Uterus (tissue), 4 donors: ENCODE results near the gene SLC16A1. TPM values are rescaled to one million over a fixed set of nuclear protein-coding genes. Genes with fewer than 3 reads are reported as not detected.

Experiments
- DNase-seq, 2 donors: peaks; one replicate each; pipeline ENCODE4 v3.0.0-alpha.2; 2019 to 2020
- H3K27ac ChIP-seq, 2 donors: fragments of 200-600 bp; sonication (generic); 1 replicate in 1 of 2; 2 replicates in 1 of 2; pipeline ENCODE4 v1.5.1; 2016 to 2018
- H3K27me3 ChIP-seq, 2 donors: fragments of 200-600 bp; sonication (generic); one replicate each; pipeline ENCODE4 v1.5.1; 2018 to 2019; ENCODE audit warnings: control low read depth in 1 of 2
- H3K36me3 ChIP-seq, 2 donors: fragments of 200-600 bp; sonication (generic); one replicate each; pipeline ENCODE4 v1.5.1; 2019; ENCODE audit warnings: control low read depth in 1 of 2
- H3K4me1 ChIP-seq, 2 donors: fragments of 200-600 bp; sonication (generic); one replicate each; pipeline ENCODE4 v1.5.1; 2018 to 2019; ENCODE audit warnings: control low read depth in 1 of 2
- H3K4me3 ChIP-seq, 2 donors: fragments of 200-600 bp; sonication (generic); 1 replicate in 1 of 2; 2 replicates in 1 of 2; pipeline ENCODE4 v1.5.1; 2018 to 2019; ENCODE audit warnings: mild to moderate bottlenecking in 1 of 2
- H3K9me3 ChIP-seq, 2 donors: fragments of 200-600 bp; sonication (generic); one replicate each; pipeline ENCODE4 v1.5.1; 2019; ENCODE audit warnings: control low read depth in 1 of 2
- POLR2A ChIP-seq, 2 donors: fragments of 450-650 bp; IDR thresholded peaks; one replicate each; pipeline ENCODE4 v1.6.1; 2016; ENCODE audit warnings: antibody characterized with exemption in 2 of 2, mild to moderate bottlenecking in 1 of 2, moderate library complexity in 1 of 2
- intact Hi-C: fragments of 100-400 bp; cut with DNase I; formaldehyde crosslinking; loops from one replicate; pipeline ENCODE4 v1.15.1; 2023; ENCODE audit warnings: low total_unique reads
- small RNA-seq: library from RNA; depleted of rRNA; stranded (forward); fragments of <200 nt; gene quantifications from one replicate; pipeline ENCODE3, GENCODE V24; 2016
- total RNA-seq, 4 donors: library from RNA; depleted of rRNA in 3 of 4; stranded (reverse); fragments of >200 nt in 3 of 4; gene quantifications; one replicate each; pipeline versions ENCODE4 v1.1.0 to v1.2.4, GENCODE V29; 2014 to 2023
- TF ChIP-seq, protein P1 (sequence below), 4 experiments: fragments of 200-600 bp in 2 of 4; fragments of 450-650 bp in 2 of 4; sonication (generic) in 2 of 4; IDR thresholded peaks; one replicate each; pipeline ENCODE4 v1.5.1; 2016 to 2019; ENCODE audit warnings: antibody characterized with exemption in 4 of 4, mild to moderate bottlenecking in 2 of 4, moderate library complexity in 1 of 4
- donor health status: DM: yes; HTN: yes; CAD: no.

Gene SLC16A1
- total RNA-seq, 4 donors from 2014 or later = 12.6 to 76.3 (median 39.5) TPM

DNA sequence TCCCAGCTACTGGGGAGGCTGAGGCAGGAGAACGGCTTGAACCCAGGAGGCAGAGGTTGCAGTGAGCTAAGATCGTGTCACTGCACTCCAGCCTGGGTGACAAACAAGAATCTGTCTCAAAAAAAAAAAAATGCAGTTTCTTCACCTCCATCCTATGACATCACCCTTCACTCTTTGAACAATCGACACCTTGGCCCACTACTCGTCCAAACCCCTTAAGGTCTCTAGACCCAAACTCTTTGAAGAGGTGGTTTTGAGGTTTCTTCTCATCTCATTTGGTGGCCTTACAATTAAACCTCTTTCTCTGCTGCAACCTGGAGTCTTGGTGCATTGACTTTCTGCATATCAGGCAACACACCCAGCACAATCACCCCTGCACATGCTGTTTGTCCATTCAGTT is 86.1 kb downstream of the SLC16A1 start:
- no peak overlapping the region for H3K4me3 ChIP-seq
- DNase-seq = no peak
- no peak for TF ChIP-seq POLR2A (IDR thresholded peaks at IDR 0.05)
- TF ChIP-seq, protein P1, sequence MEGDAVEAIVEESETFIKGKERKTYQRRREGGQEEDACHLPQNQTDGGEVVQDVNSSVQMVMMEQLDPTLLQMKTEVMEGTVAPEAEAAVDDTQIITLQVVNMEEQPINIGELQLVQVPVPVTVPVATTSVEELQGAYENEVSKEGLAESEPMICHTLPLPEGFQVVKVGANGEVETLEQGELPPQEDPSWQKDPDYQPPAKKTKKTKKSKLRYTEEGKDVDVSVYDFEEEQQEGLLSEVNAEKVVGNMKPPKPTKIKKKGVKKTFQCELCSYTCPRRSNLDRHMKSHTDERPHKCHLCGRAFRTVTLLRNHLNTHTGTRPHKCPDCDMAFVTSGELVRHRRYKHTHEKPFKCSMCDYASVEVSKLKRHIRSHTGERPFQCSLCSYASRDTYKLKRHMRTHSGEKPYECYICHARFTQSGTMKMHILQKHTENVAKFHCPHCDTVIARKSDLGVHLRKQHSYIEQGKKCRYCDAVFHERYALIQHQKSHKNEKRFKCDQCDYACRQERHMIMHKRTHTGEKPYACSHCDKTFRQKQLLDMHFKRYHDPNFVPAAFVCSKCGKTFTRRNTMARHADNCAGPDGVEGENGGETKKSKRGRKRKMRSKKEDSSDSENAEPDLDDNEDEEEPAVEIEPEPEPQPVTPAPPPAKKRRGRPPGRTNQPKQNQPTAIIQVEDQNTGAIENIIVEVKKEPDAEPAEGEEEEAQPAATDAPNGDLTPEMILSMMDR (IDR thresholded peaks at IDR 0.05) = no peak
- no peaks in the 10 kb centered on the region for H3K9me3 ChIP-seq
- no peaks in the 10 kb centered on the region for H3K4me1 ChIP-seq
- H3K27ac ChIP-seq = no peak overlapping the region
- no peaks in the 10 kb centered on the region for H3K27me3 ChIP-seq
- H3K36me3 ChIP-seq = no peaks in the 10 kb centered on the region
- intact Hi-C loops = no loop called here

DNA sequence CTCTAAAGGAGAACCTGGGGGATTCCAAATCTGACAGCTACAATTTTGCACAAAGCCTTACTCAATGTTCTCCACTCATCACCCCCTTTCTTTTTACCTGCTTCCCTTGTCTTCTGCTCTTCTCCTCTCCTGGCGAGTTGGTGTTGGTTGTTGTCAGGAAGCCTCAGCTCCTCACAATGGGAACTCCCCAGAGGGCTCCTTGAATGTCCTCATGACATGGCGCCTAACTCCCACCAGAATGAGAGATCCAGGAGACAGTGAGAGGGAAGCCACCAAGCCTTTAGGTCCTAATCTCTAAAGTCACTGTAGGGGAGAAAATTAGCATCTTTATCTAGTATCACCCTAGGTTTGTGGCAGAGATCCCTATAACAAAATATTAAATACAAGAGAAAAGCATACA is 87.8 kb downstream of the SLC16A1 start:
- DNase-seq = no peak
- no peak for TF ChIP-seq POLR2A (IDR thresholded peaks at IDR 0.05)
- TF ChIP-seq, protein P1 (IDR thresholded peaks at IDR 0.05) = no peak
- Histone ChIP-seq H3K4me1 (no peaks in the 10 kb centered on the region), H3K27me3 (no peaks in the 10 kb centered on the region), H3K27ac (no peak overlapping the region), H3K9me3 (no peaks in the 10 kb centered on the region), H3K36me3 (no peaks in the 10 kb centered on the region), H3K4me3 (no peak overlapping the region)
- intact Hi-C loops = no loop called here

DNA sequence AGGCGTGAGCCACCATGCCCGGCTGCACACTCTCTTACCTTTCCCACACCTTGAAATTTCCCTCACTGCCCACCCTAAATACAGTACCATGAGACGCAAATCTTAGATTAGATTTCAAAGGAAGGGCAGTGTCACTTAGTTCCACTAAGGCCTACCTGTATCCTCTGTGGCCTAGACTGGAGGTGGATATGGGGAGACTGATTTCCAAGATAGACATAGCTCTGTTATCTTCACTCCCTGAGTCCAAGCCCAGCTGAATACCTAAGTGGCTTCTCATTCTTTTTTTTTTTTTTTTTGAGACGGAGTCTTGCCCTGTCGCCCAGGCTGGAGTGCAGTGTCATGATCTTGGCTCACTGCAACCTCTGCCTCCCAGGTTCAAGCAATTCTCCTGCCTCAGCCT is 89.0 kb downstream of the SLC16A1 start:
- Histone ChIP-seq H3K9me3 (no peaks in the 10 kb centered on the region), H3K4me3 (no peak overlapping the region), H3K27ac (no peak overlapping the region), H3K27me3 (no peaks in the 10 kb centered on the region), H3K36me3 (no peaks in the 10 kb centered on the region), H3K4me1 (no peaks in the 10 kb centered on the region)
- DNase-seq = no peak
- no peak for TF ChIP-seq POLR2A (IDR thresholded peaks at IDR 0.05)
- TF ChIP-seq, protein P1 (IDR thresholded peaks at IDR 0.05) = no peak
- intact Hi-C loops = no loop called here

DNA sequence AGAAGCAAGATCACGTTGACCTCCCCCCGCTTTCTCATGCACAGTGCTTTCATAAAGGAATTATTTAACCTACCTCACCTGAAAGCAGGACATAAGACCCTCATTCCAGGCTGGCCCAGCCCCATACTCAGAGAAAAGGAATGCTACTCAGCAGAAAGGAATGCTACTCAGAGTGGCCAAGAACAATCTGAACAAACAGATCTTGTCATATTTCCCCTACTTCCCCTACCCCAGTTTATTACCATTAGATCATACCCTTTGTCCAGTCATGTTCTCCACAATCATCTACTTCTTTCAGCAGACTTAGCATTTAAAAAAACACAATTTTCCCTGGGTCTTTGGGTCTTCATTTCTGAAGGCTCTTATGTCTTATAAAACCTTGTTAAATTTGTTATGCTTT is 89.8 kb downstream of the SLC16A1 start:
- TF ChIP-seq, protein P1 (IDR thresholded peaks at IDR 0.05) = no peak
- TF ChIP-seq POLR2A (IDR thresholded peaks at IDR 0.05) = no peak
- no peaks in the 10 kb centered on the region for H3K27me3 ChIP-seq
- H3K4me3 ChIP-seq = no peak overlapping the region
- no peaks in the 10 kb centered on the region for H3K9me3 ChIP-seq
- no peak overlapping the region for H3K27ac ChIP-seq
- intact Hi-C loops = no loop called here
- DNase-seq = no peak
- no peaks in the 10 kb centered on the region for H3K4me1 ChIP-seq
- H3K36me3 ChIP-seq = no peaks in the 10 kb centered on the region

DNA sequence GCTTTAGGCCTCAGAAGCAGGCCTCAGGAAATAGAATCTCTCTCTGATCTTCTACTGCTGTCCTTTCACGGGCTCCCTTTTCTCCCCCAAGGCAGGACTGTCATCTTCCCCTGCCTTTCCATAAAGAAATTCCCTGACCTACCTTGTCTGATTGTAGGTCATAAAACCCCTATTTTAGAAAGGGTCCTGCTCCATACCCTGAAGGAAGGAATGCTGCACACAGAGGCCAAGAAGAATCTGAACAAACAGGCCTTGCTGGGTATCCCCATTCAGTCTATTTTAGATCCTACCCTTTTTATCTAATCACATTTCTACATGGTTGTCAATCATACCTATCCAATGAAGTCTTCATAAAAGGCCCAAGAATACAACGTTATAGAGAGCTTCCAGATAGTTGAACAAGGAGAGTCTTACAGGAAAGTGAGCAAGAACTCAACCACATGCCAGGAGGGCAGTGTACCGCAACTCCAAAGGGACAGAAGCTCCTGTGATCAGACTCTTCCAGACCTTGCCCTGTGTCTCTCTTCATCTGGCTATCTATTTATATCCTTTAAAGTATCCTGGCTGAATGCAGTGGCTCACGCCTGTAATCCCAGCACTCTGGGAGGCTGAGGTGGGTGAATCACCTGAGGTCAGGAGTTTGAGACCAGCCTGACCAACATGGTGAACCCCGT is 93.1 kb downstream of the SLC16A1 start:
- no peaks in the 10 kb centered on the region for H3K4me1 ChIP-seq
- H3K36me3 ChIP-seq = no peaks in the 10 kb centered on the region
- H3K27ac ChIP-seq = no peak overlapping the region
- TF ChIP-seq, protein P1 (IDR thresholded peaks at IDR 0.05) = no peak
- no peak for TF ChIP-seq POLR2A (IDR thresholded peaks at IDR 0.05)
- no peaks in the 10 kb centered on the region for H3K27me3 ChIP-seq
- DNase-seq = no peak
- no peak overlapping the region for H3K4me3 ChIP-seq
- no peaks in the 10 kb centered on the region for H3K9me3 ChIP-seq
- intact Hi-C loops = no loop called here

Small RNAs within 50 kb of the gene (small RNA-seq; reads per million reads assigned to genes)
- not detected for gene AL390729.2

Other genes with a start within 250 kb of the SLC16A1 start
- 100 to 1,000 TPM; 176 to 314 (median 279) TPM for gene RHOC, start 249.1 kb downstream of the SLC16A1 start, total RNA-seq
- 1 to 10 TPM in 2 of 4 donors, under 1 TPM in 1, not detected in 1; 0.90 to 4.2 (median 2.6) TPM for gene PPM1J, start 240.9 kb downstream of the SLC16A1 start, total RNA-seq
- gene LRIG2, start 117.0 kb upstream of the SLC16A1 start, total RNA-seq = 10 to 100 TPM in 3 of 4 donors, 1 to 10 TPM in 1; 7.2 to 55.8 (median 26.5) TPM